ENCODE results near the gene IGFBP7.
A peak's percentile ranks its signal among the peaks of the same experiment; 100 is the strongest.

IGFBP7 gene

GRCh38 chr4:57034520-57034919 is 75.7 kb downstream of the IGFBP7 start:
- Histone ChIP-seq H3K4me3 (no peak overlapping the region), H3K9me3 (no peaks in the 10 kb centered on the region), H3K36me3 (peaks cover 39 to 43% (median 40%) of the 10 kb centered on the region in 3 donors), H3K27ac (peak overlapping the region; percentile 36 to 82), H3K4me1 (peaks cover 0 to 51% (median 11%) of the 10 kb centered on the region in 4 donors), H3K27me3 (no peaks in the 10 kb centered on the region)
- intact Hi-C loops (cut with DNase I; ENCODE audit: low total_unique reads) = no loop called here
- TF ChIP-seq, protein P1, sequence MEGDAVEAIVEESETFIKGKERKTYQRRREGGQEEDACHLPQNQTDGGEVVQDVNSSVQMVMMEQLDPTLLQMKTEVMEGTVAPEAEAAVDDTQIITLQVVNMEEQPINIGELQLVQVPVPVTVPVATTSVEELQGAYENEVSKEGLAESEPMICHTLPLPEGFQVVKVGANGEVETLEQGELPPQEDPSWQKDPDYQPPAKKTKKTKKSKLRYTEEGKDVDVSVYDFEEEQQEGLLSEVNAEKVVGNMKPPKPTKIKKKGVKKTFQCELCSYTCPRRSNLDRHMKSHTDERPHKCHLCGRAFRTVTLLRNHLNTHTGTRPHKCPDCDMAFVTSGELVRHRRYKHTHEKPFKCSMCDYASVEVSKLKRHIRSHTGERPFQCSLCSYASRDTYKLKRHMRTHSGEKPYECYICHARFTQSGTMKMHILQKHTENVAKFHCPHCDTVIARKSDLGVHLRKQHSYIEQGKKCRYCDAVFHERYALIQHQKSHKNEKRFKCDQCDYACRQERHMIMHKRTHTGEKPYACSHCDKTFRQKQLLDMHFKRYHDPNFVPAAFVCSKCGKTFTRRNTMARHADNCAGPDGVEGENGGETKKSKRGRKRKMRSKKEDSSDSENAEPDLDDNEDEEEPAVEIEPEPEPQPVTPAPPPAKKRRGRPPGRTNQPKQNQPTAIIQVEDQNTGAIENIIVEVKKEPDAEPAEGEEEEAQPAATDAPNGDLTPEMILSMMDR (IDR thresholded peaks at IDR 0.05) = no peak
- DNase-seq = no peak

- H3K27ac ChIP-seq = no peak overlapping the region
- intact Hi-C loops (cut with DNase I; ENCODE audit: low total_unique reads) = no loop called here
- H3K4me1 ChIP-seq = peaks cover 0 to 22% (median 0%) of the 10 kb centered on the region in 4 donors
- H3K36me3 ChIP-seq = peaks cover 42 to 85% (median 66%) of the 10 kb centered on the region in 3 donors
- TF ChIP-seq, protein P1 (IDR thresholded peaks at IDR 0.05) = no peak
- H3K4me3 ChIP-seq = no peak overlapping the region
- H3K27me3 ChIP-seq = no peaks in the 10 kb centered on the region
- no peaks in the 10 kb centered on the region for H3K9me3 ChIP-seq
- no peak for DNase-seq
Measured at GRCh38 chr4:57023104-57023503, 87.1 kb downstream of the IGFBP7 start.

DNA sequence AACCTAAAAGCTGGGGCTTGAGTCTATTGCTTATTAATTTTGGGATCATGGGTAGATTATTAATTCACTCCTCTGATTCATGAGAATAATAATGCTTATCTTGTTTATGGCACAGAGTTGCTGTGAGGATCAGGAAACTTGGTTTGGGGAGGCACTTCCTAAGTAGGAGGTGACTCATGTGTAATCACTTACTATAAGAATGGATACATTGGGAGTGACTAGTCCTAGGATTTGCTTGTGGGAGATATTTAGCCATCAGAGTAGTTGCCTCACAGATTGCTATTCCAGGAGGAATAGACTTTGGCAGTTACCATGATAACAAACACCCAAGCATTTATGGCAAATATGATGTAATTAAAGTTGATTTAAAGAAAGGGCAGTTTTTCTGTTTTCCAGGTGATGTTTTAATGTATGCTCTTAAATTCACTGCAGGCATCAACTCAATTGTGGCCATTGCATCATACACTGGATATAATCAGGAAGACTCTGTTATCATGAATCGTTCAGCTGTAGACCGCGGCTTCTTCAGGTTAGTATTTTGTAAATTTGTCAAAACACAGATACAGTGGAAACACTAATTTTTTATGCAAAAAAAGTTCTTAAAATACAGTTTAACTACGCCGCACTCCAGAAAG is 89.6 kb downstream of the IGFBP7 start:
- H3K27me3 ChIP-seq = no peaks in the 10 kb centered on the region
- H3K36me3 ChIP-seq = peaks cover 43 to 82% (median 60%) of the 10 kb centered on the region in 3 donors
- TF ChIP-seq, protein P1 (IDR thresholded peaks at IDR 0.05) = no peak
- H3K4me1 ChIP-seq = peaks cover 0 to 22% (median 0%) of the 10 kb centered on the region in 4 donors
- H3K4me3 ChIP-seq = no peak overlapping the region
- intact Hi-C loops (cut with DNase I; ENCODE audit: low total_unique reads) = no loop called here
- DNase-seq = no peak
- no peaks in the 10 kb centered on the region for H3K9me3 ChIP-seq
- H3K27ac ChIP-seq = no peak overlapping the region

DNA sequence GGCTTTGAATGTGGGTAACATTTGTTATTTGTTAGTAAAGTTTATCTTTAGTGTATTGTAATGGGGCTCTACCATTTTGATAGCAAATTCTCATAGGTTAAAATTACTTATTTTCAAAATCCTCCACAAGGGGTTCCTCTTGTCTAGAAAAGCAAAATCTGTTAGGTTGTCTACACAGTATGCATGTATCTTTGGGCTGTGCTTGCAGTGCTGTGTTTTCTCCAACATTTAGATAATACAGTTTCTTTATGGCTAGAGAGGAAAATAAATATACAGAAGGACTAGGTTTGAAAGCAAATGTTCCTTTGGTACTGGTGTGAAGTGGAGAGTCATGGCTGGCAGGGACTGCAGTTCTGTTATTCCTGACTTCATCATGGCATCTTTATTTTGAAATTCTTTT is 91.2 kb downstream of the IGFBP7 start:
- Histone ChIP-seq H3K4me1 (peaks cover 0 to 22% (median 0%) of the 10 kb centered on the region in 4 donors), H3K4me3 (no peak overlapping the region), H3K36me3 (peaks cover 43 to 85% (median 52%) of the 10 kb centered on the region in 3 donors), H3K9me3 (no peaks in the 10 kb centered on the region), H3K27ac (no peak overlapping the region), H3K27me3 (no peaks in the 10 kb centered on the region)
- DNase-seq = no peak
- TF ChIP-seq, protein P1 (IDR thresholded peaks at IDR 0.05) = peak in 1 of 2 experiments; percentile 8
- intact Hi-C loops (cut with DNase I; ENCODE audit: low total_unique reads) = no loop called here

- DNase-seq = no peak
- Histone ChIP-seq H3K27ac (no peak overlapping the region), H3K4me3 (no peak overlapping the region), H3K36me3 (peaks cover 57 to 92% (median 74%) of the 10 kb centered on the region in 3 donors), H3K27me3 (no peaks in the 10 kb centered on the region), H3K4me1 (peaks cover 0 to under 1% (median 0%) of the 10 kb centered on the region in 4 donors), H3K9me3 (no peaks in the 10 kb centered on the region)
- TF ChIP-seq, protein P1 (IDR thresholded peaks at IDR 0.05) = no peak
- intact Hi-C loops (cut with DNase I; ENCODE audit: low total_unique reads) = no loop called here
Measured at GRCh38 chr4:57013543-57014120, 96.6 kb downstream of the IGFBP7 start.
